Neural progenitor cell (in vitro differentiated cells): ENCODE measurements around the gene PEAK1. TPM values are rescaled to one million over a fixed set of nuclear protein-coding genes. Genes with fewer than 3 reads are reported as not detected.

Source experiments
- DNase-seq: peaks from one replicate; pipeline ENCODE4 v3.0.0-alpha.2; 2016; ENCODE audit warnings: low spot score
- H2AFZ ChIP-seq: fragments of 200-600 bp; sonication (generic); replicated peaks from 2 replicates; pipeline ENCODE4 v1.6.1; 2016; ENCODE audit warnings: antibody characterized with exemption
- H3F3A ChIP-seq: fragments of 200-600 bp; sonication (generic); 2 replicates; pipeline ENCODE4 v1.6.1; 2016; ENCODE audit warnings: antibody characterized with exemption, low read depth
- H3K27ac ChIP-seq: fragments of 200-600 bp; sonication (generic); 2 replicates; pipeline ENCODE4 v1.5.1; 2016; ENCODE audit warnings: mild to moderate bottlenecking
- H3K27me3 ChIP-seq: fragments of 200-600 bp; sonication (generic); 2 replicates; pipeline ENCODE4 v1.6.1; 2016; ENCODE audit warnings: mild to moderate bottlenecking, moderate library complexity
- H3K36me3 ChIP-seq: fragments of 200-600 bp; sonication (generic); 2 replicates; pipeline ENCODE4 v1.5.1; 2016
- H3K4me1 ChIP-seq: fragments of 200-600 bp; sonication (generic); 2 replicates; pipeline ENCODE4 v1.6.1; 2016; ENCODE audit warnings: mixed run types
- H3K4me2 ChIP-seq: fragments of 200-600 bp; sonication (generic); 2 replicates; pipeline ENCODE4 v1.6.1; 2016
- H3K4me3 ChIP-seq: fragments of 200-600 bp; sonication (generic); 2 replicates; pipeline ENCODE4 v1.5.1; 2016
- H3K79me2 ChIP-seq: fragments of 200-600 bp; sonication (generic); 2 replicates; pipeline ENCODE4 v1.6.1; 2016; ENCODE audit warnings: low read depth
- H3K9ac ChIP-seq: fragments of 200-600 bp; sonication (generic); 2 replicates; pipeline ENCODE4 v1.6.1; 2016
- H3K9me3 ChIP-seq: fragments of 200-600 bp; sonication (generic); 2 replicates; pipeline ENCODE4 v1.5.1; 2016; ENCODE audit warnings: low read depth
- H4K20me1 ChIP-seq: fragments of 200-600 bp; sonication (generic); 2 replicates; pipeline ENCODE4 v1.6.1; 2016; ENCODE audit warnings: low read depth
- H3K27ac Mint-ChIP-seq: 3 replicates; pipeline ENCODE4 v1.8.0; 2021; ENCODE audit warnings: mixed read lengths
- H3K27me3 Mint-ChIP-seq: 2 replicates; pipeline ENCODE4 v1.8.0; 2022; ENCODE audit warnings: low read depth, mild to moderate bottlenecking, inconsistent platforms, moderate library complexity, mixed read lengths; ENCODE audit not compliant: insufficient read depth
- H3K36me3 Mint-ChIP-seq: 3 replicates; pipeline ENCODE4 v1.8.0; 2021; ENCODE audit warnings: mixed read lengths
- H3K4me1 Mint-ChIP-seq: 3 replicates; pipeline ENCODE4 v1.8.0; 2021; ENCODE audit warnings: mixed read lengths
- H3K4me3 Mint-ChIP-seq: 3 replicates; pipeline ENCODE4 v1.8.0; 2021; ENCODE audit warnings: mild to moderate bottlenecking, moderate library complexity, mixed read lengths
- H3K9me3 Mint-ChIP-seq: 3 replicates; pipeline ENCODE4 v1.8.0; 2020; ENCODE audit warnings: mixed read lengths
- CTCF ChIP-seq: fragments of 200-600 bp; sonication (generic); IDR thresholded peaks from 2 replicates; pipeline ENCODE4 v1.5.1; 2017; ENCODE audit warnings: antibody characterized with exemption, mild to moderate bottlenecking
- EZH2 ChIP-seq: fragments of 200-600 bp; sonication (generic); IDR thresholded peaks from 2 replicates; pipeline ENCODE4 v1.6.1; 2017; ENCODE audit warnings: antibody characterized with exemption, mild to moderate bottlenecking, moderate library complexity
- EZH2phosphoT487 ChIP-seq: fragments of 200-600 bp; sonication (generic); IDR thresholded peaks from 2 replicates; pipeline ENCODE4 v1.6.1; 2017; ENCODE audit warnings: antibody characterized with exemption
- total RNA-seq: library from RNA; depleted of rRNA; stranded (reverse); fragments of >200 nt; gene quantifications from 2 replicates; pipeline ENCODE4 v1.2.3, GENCODE V29; 2015; ENCODE audit warnings: low replicate concordance

Gene PEAK1
- total RNA-seq, 1 donor from 2014 or later, result 30.9 TPM

- Histone ChIP-seq H4K20me1 (no peaks in the 10 kb centered on the region), H3K79me2 (no peaks in the 10 kb centered on the region), H3K4me3 (no peak overlapping the region), H3K4me1 (no peaks in the 10 kb centered on the region), H3K27ac (no peak overlapping the region), H3K4me2 (no peak overlapping the region), H2AFZ (no peak overlapping the region), H3K9ac (no peak overlapping the region), H3K27me3 (no peaks in the 10 kb centered on the region), H3K9me3 (no peaks in the 10 kb centered on the region), H3K36me3 (peaks cover under 1% of the 10 kb centered on the region), H3F3A (no peaks in the 10 kb centered on the region)
- no peaks in the 10 kb centered on the region for H3K9me3 Mint-ChIP-seq
- H3K27me3 Mint-ChIP-seq, result no peaks in the 10 kb centered on the region
- no peaks in the 10 kb centered on the region for H3K4me1 Mint-ChIP-seq
- no peak overlapping the region for H3K4me3 Mint-ChIP-seq
- DNase-seq, result no peak
- TF ChIP-seq CTCF, result no peak
- no peak for TF ChIP-seq EZH2phosphoT487
- no peak for TF ChIP-seq EZH2
- H3K36me3 Mint-ChIP-seq, result peaks cover 4% of the 10 kb centered on the region
- H3K27ac Mint-ChIP-seq, result no peak overlapping the region
These were observed 176.0 kb downstream of the PEAK1 start for GRCh38 chr15:77243716-77244401.

GRCh38 chr15:77243135-77243534, 176.8 kb downstream of the PEAK1 start:
- H3K4me3 ChIP-seq, result no peak overlapping the region
- H3K9me3 ChIP-seq, result no peaks in the 10 kb centered on the region
- H3K9ac ChIP-seq, result no peak overlapping the region
- H3K36me3 Mint-ChIP-seq, result peaks cover 4% of the 10 kb centered on the region
- H3F3A ChIP-seq, result no peaks in the 10 kb centered on the region
- no peak for TF ChIP-seq EZH2
- TF ChIP-seq CTCF, result no peak
- no peak for TF ChIP-seq EZH2phosphoT487
- no peaks in the 10 kb centered on the region for H3K79me2 ChIP-seq
- no peaks in the 10 kb centered on the region for H3K36me3 ChIP-seq
- H3K9me3 Mint-ChIP-seq, result no peaks in the 10 kb centered on the region
- no peaks in the 10 kb centered on the region for H3K27me3 ChIP-seq
- H3K4me1 Mint-ChIP-seq, result no peaks in the 10 kb centered on the region
- no peak overlapping the region for H3K27ac ChIP-seq
- no peaks in the 10 kb centered on the region for H3K4me1 ChIP-seq
- H3K4me2 ChIP-seq, result no peak overlapping the region
- no peak overlapping the region for H3K4me3 Mint-ChIP-seq
- H2AFZ ChIP-seq, result no peak overlapping the region
- no peak overlapping the region for H3K27ac Mint-ChIP-seq
- DNase-seq, result no peak
- H3K27me3 Mint-ChIP-seq, result no peaks in the 10 kb centered on the region
- H4K20me1 ChIP-seq, result no peaks in the 10 kb centered on the region

GRCh38 chr15:77239882-77240608, 179.9 kb downstream of the PEAK1 start:
- Histone ChIP-seq H3K9ac (no peak overlapping the region), H3F3A (no peaks in the 10 kb centered on the region), H3K27ac (no peak overlapping the region), H3K27me3 (no peaks in the 10 kb centered on the region), H3K4me3 (no peak overlapping the region), H3K4me1 (no peaks in the 10 kb centered on the region), H4K20me1 (no peaks in the 10 kb centered on the region), H3K9me3 (no peaks in the 10 kb centered on the region), H3K79me2 (no peaks in the 10 kb centered on the region), H3K36me3 (no peaks in the 10 kb centered on the region), H2AFZ (no peak overlapping the region), H3K4me2 (no peak overlapping the region)
- no peak for DNase-seq
- H3K27ac Mint-ChIP-seq, result no peak overlapping the region
- H3K27me3 Mint-ChIP-seq, result no peaks in the 10 kb centered on the region
- no peak overlapping the region for H3K4me3 Mint-ChIP-seq
- no peaks in the 10 kb centered on the region for H3K4me1 Mint-ChIP-seq
- no peak for TF ChIP-seq EZH2
- peaks cover 10% of the 10 kb centered on the region for H3K9me3 Mint-ChIP-seq
- peaks cover 16% of the 10 kb centered on the region for H3K36me3 Mint-ChIP-seq

GRCh38 chr15:77235566-77235965, 184.3 kb downstream of the PEAK1 start:
- H3K9me3 Mint-ChIP-seq, result peaks cover 11% of the 10 kb centered on the region
- peaks cover 14% of the 10 kb centered on the region for H3K36me3 Mint-ChIP-seq
- no peak overlapping the region for H3K4me3 ChIP-seq

More at GRCh38 chr15:77235566-77235965, 184.3 kb downstream of the PEAK1 start:
- TF ChIP-seq EZH2 (no peak), EZH2phosphoT487 (no peak), CTCF (no peak)
- H3K4me1 ChIP-seq, result no peaks in the 10 kb centered on the region
- H3K4me1 Mint-ChIP-seq, result no peaks in the 10 kb centered on the region
- no peaks in the 10 kb centered on the region for H3F3A ChIP-seq
- no peak overlapping the region for H3K27ac Mint-ChIP-seq
- H3K9me3 ChIP-seq, result no peaks in the 10 kb centered on the region
- H3K79me2 ChIP-seq, result no peaks in the 10 kb centered on the region
- DNase-seq, result no peak
- no peak overlapping the region for H3K4me3 Mint-ChIP-seq
- H2AFZ ChIP-seq, result no peak overlapping the region
- no peaks in the 10 kb centered on the region for H3K36me3 ChIP-seq
- no peak overlapping the region for H3K4me2 ChIP-seq
- no peak overlapping the region for H3K27ac ChIP-seq
- no peak overlapping the region for H3K9ac ChIP-seq
- H3K27me3 Mint-ChIP-seq, result no peaks in the 10 kb centered on the region
- no peaks in the 10 kb centered on the region for H3K27me3 ChIP-seq
- no peaks in the 10 kb centered on the region for H4K20me1 ChIP-seq
